ENCODE data around the gene GLT8D2. TPM values are rescaled to one million over a fixed set of nuclear protein-coding genes. Genes with fewer than 3 reads are reported as not detected.

GLT8D2 gene
- 2.2 TPM for polyA plus RNA-seq (2013, experiment 1 of 2)
- polyA plus RNA-seq (2013, experiment 2 of 2) = 2.2 TPM

- Histone ChIP-seq H3K4me3 (ENCODE audit: low read length) (peak within 1 kb of the TSS; percentile 32), H3K9ac (ENCODE audit: low read length) (peak within 1 kb of the TSS; percentile 57), H2BK15ac (replicated peaks; ENCODE audit: low read depth) (no peak within 1 kb of the TSS), H4K8ac (ENCODE audit: low read depth, low read length) (no peak within 1 kb of the TSS), H3K4ac (ENCODE audit: low read depth, low read length) (no peak within 1 kb of the TSS), H3K79me2 (ENCODE audit: control insufficient read depth, insufficient read depth, low read length) (no peaks in the 10 kb centered on the region), H3K18ac (ENCODE audit: low read length) (no peak within 1 kb of the TSS), H3K79me1 (ENCODE audit: low read length) (no peaks in the 10 kb centered on the region), H3K23ac (ENCODE audit: low read length) (no peak within 1 kb of the TSS), H2BK5ac (ENCODE audit: low read length) (no peak within 1 kb of the TSS), H2BK120ac (ENCODE audit: low read depth, low read length) (no peak within 1 kb of the TSS), H3K4me2 (ENCODE audit: low read length) (peak within 1 kb of the TSS; percentile 88), H4K5ac (ENCODE audit: low read length) (no peak within 1 kb of the TSS), H2AK5ac (ENCODE audit: low read length) (no peak within 1 kb of the TSS), H3K56ac (ENCODE audit: low read length) (peak within 1 kb of the TSS; percentile 75), H3K36me3 (ENCODE audit: control insufficient read depth, insufficient read depth, low read length) (no peaks in the 10 kb centered on the region), H3K27me3 (ENCODE audit: insufficient read depth, low read length, poor library complexity) (peaks cover 2% of the 10 kb centered on the region), H3K27ac (ENCODE audit: low read depth, low read length) (no peak within 1 kb of the TSS), H3K4me1 (ENCODE audit: control insufficient read depth, low read depth, low read length) (peaks cover 3% of the 10 kb centered on the region)
- DNase-seq = peak; percentile 60
- WGBS (ENCODE audit: extremely low coverage, insufficient coverage, low lambda C conversion rate) = no CpG with 5 or more reads among the region's 24 CpGs
Measured at GRCh38 chr12:104049903-104050356, at the start of gene GLT8D2. Gene GLT8D2 (minus strand): TSS chr12:104050187. CDS start chr12:104019648, 30,539 bp downstream.

- Histone ChIP-seq H2BK5ac (ENCODE audit: low read length) (no peak overlapping the region), H2BK15ac (replicated peaks; ENCODE audit: low read depth) (no peak overlapping the region), H3K23ac (ENCODE audit: low read length) (no peak overlapping the region), H3K4me1 (ENCODE audit: control insufficient read depth, low read depth, low read length) (no peaks in the 10 kb centered on the region), H3K4me2 (ENCODE audit: low read length) (no peak overlapping the region), H3K79me2 (ENCODE audit: control insufficient read depth, insufficient read depth, low read length) (no peaks in the 10 kb centered on the region), H2AK5ac (ENCODE audit: low read length) (no peak overlapping the region), H3K27ac (ENCODE audit: low read depth, low read length) (no peak overlapping the region), H4K8ac (ENCODE audit: low read depth, low read length) (no peak overlapping the region), H3K79me1 (ENCODE audit: low read length) (no peaks in the 10 kb centered on the region), H3K27me3 (ENCODE audit: insufficient read depth, low read length, poor library complexity) (no peaks in the 10 kb centered on the region), H3K18ac (ENCODE audit: low read length) (no peak overlapping the region), H3K36me3 (ENCODE audit: control insufficient read depth, insufficient read depth, low read length) (no peaks in the 10 kb centered on the region), H3K56ac (ENCODE audit: low read length) (no peak overlapping the region), H3K4me3 (ENCODE audit: low read length) (no peak overlapping the region), H4K5ac (ENCODE audit: low read length) (no peak overlapping the region), H3K4ac (ENCODE audit: low read depth, low read length) (no peak overlapping the region), H3K9ac (ENCODE audit: low read length) (no peak overlapping the region), H2BK120ac (ENCODE audit: low read depth, low read length) (no peak overlapping the region)
- WGBS (ENCODE audit: extremely low coverage, insufficient coverage, low lambda C conversion rate) = no CpG with 5 or more reads among the region's 2 CpGs
- no peak for DNase-seq
Measured at GRCh38 chr12:104097954-104098353, 48.0 kb upstream of the GLT8D2 start.

GRCh38 chr12:104095289-104095688 is 45.3 kb upstream of the GLT8D2 start:
- Histone ChIP-seq H3K4ac (ENCODE audit: low read depth, low read length) (no peak overlapping the region), H2AK5ac (ENCODE audit: low read length) (no peak overlapping the region), H3K79me2 (ENCODE audit: control insufficient read depth, insufficient read depth, low read length) (no peaks in the 10 kb centered on the region), H3K56ac (ENCODE audit: low read length) (no peak overlapping the region), H3K4me2 (ENCODE audit: low read length) (no peak overlapping the region), H3K27me3 (ENCODE audit: insufficient read depth, low read length, poor library complexity) (no peaks in the 10 kb centered on the region), H3K23ac (ENCODE audit: low read length) (no peak overlapping the region), H2BK15ac (replicated peaks; ENCODE audit: low read depth) (no peak overlapping the region), H3K9ac (ENCODE audit: low read length) (no peak overlapping the region), H3K4me3 (ENCODE audit: low read length) (no peak overlapping the region), H4K8ac (ENCODE audit: low read depth, low read length) (no peak overlapping the region), H3K18ac (ENCODE audit: low read length) (no peak overlapping the region), H2BK120ac (ENCODE audit: low read depth, low read length) (no peak overlapping the region), H3K36me3 (ENCODE audit: control insufficient read depth, insufficient read depth, low read length) (no peaks in the 10 kb centered on the region), H4K5ac (ENCODE audit: low read length) (no peak overlapping the region), H3K79me1 (ENCODE audit: low read length) (no peaks in the 10 kb centered on the region), H3K4me1 (ENCODE audit: control insufficient read depth, low read depth, low read length) (no peaks in the 10 kb centered on the region), H2BK5ac (ENCODE audit: low read length) (no peak overlapping the region), H3K27ac (ENCODE audit: low read depth, low read length) (no peak overlapping the region)
- no peak for DNase-seq
- WGBS (ENCODE audit: extremely low coverage, insufficient coverage, low lambda C conversion rate) = no CpG with 5 or more reads among the region's 1 CpG

GRCh38 chr12:104094284-104094683 is 44.3 kb upstream of the GLT8D2 start:
- Histone ChIP-seq H3K36me3 (ENCODE audit: control insufficient read depth, insufficient read depth, low read length) (no peaks in the 10 kb centered on the region), H3K27ac (ENCODE audit: low read depth, low read length) (no peak overlapping the region)
- no peak for DNase-seq

GRCh38 chr12:104091136-104091535 is 41.1 kb upstream of the GLT8D2 start:
- no CpG with 5 or more reads among the region's 4 CpGs for WGBS (ENCODE audit: extremely low coverage, insufficient coverage, low lambda C conversion rate)
- Histone ChIP-seq H3K36me3 (ENCODE audit: control insufficient read depth, insufficient read depth, low read length) (no peaks in the 10 kb centered on the region), H3K79me1 (ENCODE audit: low read length) (no peaks in the 10 kb centered on the region), H4K5ac (ENCODE audit: low read length) (no peak overlapping the region), H3K4me3 (ENCODE audit: low read length) (no peak overlapping the region), H3K4me1 (ENCODE audit: control insufficient read depth, low read depth, low read length) (no peaks in the 10 kb centered on the region), H3K4ac (ENCODE audit: low read depth, low read length) (no peak overlapping the region), H2AK5ac (ENCODE audit: low read length) (no peak overlapping the region), H3K56ac (ENCODE audit: low read length) (no peak overlapping the region), H3K27ac (ENCODE audit: low read depth, low read length) (no peak overlapping the region), H3K4me2 (ENCODE audit: low read length) (no peak overlapping the region), H4K8ac (ENCODE audit: low read depth, low read length) (no peak overlapping the region), H3K79me2 (ENCODE audit: control insufficient read depth, insufficient read depth, low read length) (no peaks in the 10 kb centered on the region), H3K9ac (ENCODE audit: low read length) (no peak overlapping the region), H2BK5ac (ENCODE audit: low read length) (no peak overlapping the region), H3K18ac (ENCODE audit: low read length) (no peak overlapping the region), H2BK15ac (replicated peaks; ENCODE audit: low read depth) (no peak overlapping the region), H3K27me3 (ENCODE audit: insufficient read depth, low read length, poor library complexity) (no peaks in the 10 kb centered on the region), H2BK120ac (ENCODE audit: low read depth, low read length) (no peak overlapping the region), H3K23ac (ENCODE audit: low read length) (no peak overlapping the region)
- DNase-seq = peak; percentile 1

More at GRCh38 chr12:104094284-104094683, 44.3 kb upstream of the GLT8D2 start:
- Histone ChIP-seq H3K4ac (ENCODE audit: low read depth, low read length) (no peak overlapping the region), H3K79me1 (ENCODE audit: low read length) (no peaks in the 10 kb centered on the region), H3K23ac (ENCODE audit: low read length) (no peak overlapping the region), H3K4me1 (ENCODE audit: control insufficient read depth, low read depth, low read length) (no peaks in the 10 kb centered on the region), H3K56ac (ENCODE audit: low read length) (no peak overlapping the region), H2BK120ac (ENCODE audit: low read depth, low read length) (no peak overlapping the region), H4K8ac (ENCODE audit: low read depth, low read length) (no peak overlapping the region), H3K27me3 (ENCODE audit: insufficient read depth, low read length, poor library complexity) (no peaks in the 10 kb centered on the region), H3K79me2 (ENCODE audit: control insufficient read depth, insufficient read depth, low read length) (no peaks in the 10 kb centered on the region), H3K9ac (ENCODE audit: low read length) (no peak overlapping the region), H2BK15ac (replicated peaks; ENCODE audit: low read depth) (no peak overlapping the region), H4K5ac (ENCODE audit: low read length) (no peak overlapping the region), H3K4me2 (ENCODE audit: low read length) (no peak overlapping the region), H2AK5ac (ENCODE audit: low read length) (no peak overlapping the region), H3K4me3 (ENCODE audit: low read length) (no peak overlapping the region), H3K18ac (ENCODE audit: low read length) (no peak overlapping the region), H2BK5ac (ENCODE audit: low read length) (no peak overlapping the region)
- WGBS (ENCODE audit: extremely low coverage, insufficient coverage, low lambda C conversion rate) = no CpG with 5 or more reads among the region's 3 CpGs

- Histone ChIP-seq H3K4ac (ENCODE audit: low read depth, low read length) (no peak overlapping the region), H3K23ac (ENCODE audit: low read length) (no peak overlapping the region), H3K56ac (ENCODE audit: low read length) (no peak overlapping the region), H2AK5ac (ENCODE audit: low read length) (no peak overlapping the region), H4K8ac (ENCODE audit: low read depth, low read length) (no peak overlapping the region), H2BK15ac (replicated peaks; ENCODE audit: low read depth) (no peak overlapping the region), H2BK5ac (ENCODE audit: low read length) (no peak overlapping the region), H3K18ac (ENCODE audit: low read length) (no peak overlapping the region), H4K5ac (ENCODE audit: low read length) (no peak overlapping the region), H3K79me1 (ENCODE audit: low read length) (no peaks in the 10 kb centered on the region), H2BK120ac (ENCODE audit: low read depth, low read length) (no peak overlapping the region), H3K27me3 (ENCODE audit: insufficient read depth, low read length, poor library complexity) (no peaks in the 10 kb centered on the region), H3K4me2 (ENCODE audit: low read length) (no peak overlapping the region), H3K27ac (ENCODE audit: low read depth, low read length) (no peak overlapping the region), H3K9ac (ENCODE audit: low read length) (no peak overlapping the region), H3K4me1 (ENCODE audit: control insufficient read depth, low read depth, low read length) (no peaks in the 10 kb centered on the region), H3K36me3 (ENCODE audit: control insufficient read depth, insufficient read depth, low read length) (no peaks in the 10 kb centered on the region), H3K79me2 (ENCODE audit: control insufficient read depth, insufficient read depth, low read length) (no peaks in the 10 kb centered on the region), H3K4me3 (ENCODE audit: low read length) (no peak overlapping the region)
- peak; percentile 18 for DNase-seq
- WGBS (ENCODE audit: extremely low coverage, insufficient coverage, low lambda C conversion rate) = no CpG with 5 or more reads among the region's 1 CpG
Measured at GRCh38 chr12:104090685-104091084, 40.7 kb upstream of the GLT8D2 start.
